DOHH2 (cell line): ENCODE measurements around the gene GNB1L.

Source experiments
- H3F3A ChIP-seq: fragments of 200-600 bp; sonication (generic), shearing (Covaris generic); 2 replicates; pipeline ENCODE4 v1.6.0; 2016; ENCODE audit warnings: antibody characterized with exemption, mild to moderate bottlenecking; ENCODE audit not compliant: control insufficient read depth, insufficient read depth
- H3K27ac ChIP-seq: fragments of 200-600 bp; sonication (generic); 2 replicates; pipeline ENCODE4 v1.5.1; 2014; ENCODE audit warnings: low read depth, mild to moderate bottlenecking, low read length, moderate library complexity
- H3K27me3 ChIP-seq: fragments of 200-600 bp; sonication (generic); 2 replicates; pipeline ENCODE4 v1.6.1; 2014; ENCODE audit warnings: mild to moderate bottlenecking, low read length, mixed read lengths; ENCODE audit not compliant: control insufficient read depth
- H3K36me3 ChIP-seq: fragments of 200-600 bp; sonication (generic); 2 replicates; pipeline ENCODE4 v1.6.1; 2014; ENCODE audit warnings: mild to moderate bottlenecking, low read length, moderate library complexity, mixed read lengths; ENCODE audit not compliant: control insufficient read depth
- H3K4me1 ChIP-seq: fragments of 200-600 bp; sonication (generic); 2 replicates; pipeline ENCODE4 v1.6.1; 2014; ENCODE audit warnings: mild to moderate bottlenecking, low read length, mixed read lengths; ENCODE audit not compliant: control insufficient read depth
- H3K4me2 ChIP-seq: fragments of 200-600 bp; sonication (generic); 2 replicates; pipeline ENCODE4 v1.6.0; 2014; ENCODE audit warnings: mild to moderate bottlenecking, low read length, moderate library complexity
- H3K4me3 ChIP-seq: fragments of 200-600 bp; sonication (generic); 2 replicates; pipeline ENCODE4 v1.5.1; 2014; ENCODE audit warnings: mild to moderate bottlenecking, low read length, mixed read lengths
- H3K79me2 ChIP-seq: fragments of 200-600 bp; sonication (generic); 2 replicates; pipeline ENCODE4 v1.6.1; 2014; ENCODE audit warnings: mild to moderate bottlenecking, low read length, mixed read lengths; ENCODE audit not compliant: control insufficient read depth
- H3K9me2 ChIP-seq: fragments of 200-600 bp; sonication (generic); replicated peaks from 2 replicates; pipeline ENCODE4 v1.6.1; 2014; ENCODE audit warnings: mild to moderate bottlenecking, low read length, mixed read lengths; ENCODE audit not compliant: control insufficient read depth
- H3K9me3 ChIP-seq: fragments of 200-600 bp; sonication (generic); 2 replicates; pipeline ENCODE4 v1.6.1; 2014; ENCODE audit warnings: antibody characterized with exemption, low read length, mixed read lengths; ENCODE audit not compliant: control insufficient read depth, insufficient read depth
- H4K20me1 ChIP-seq: fragments of 200-600 bp; sonication (generic); 2 replicates; pipeline ENCODE4 v1.6.0; 2014; ENCODE audit warnings: low read depth, mild to moderate bottlenecking, antibody characterized with exemption, low read length, moderate library complexity; ENCODE audit not compliant: control insufficient read depth, insufficient read depth
- CTCF ChIP-seq: fragments of 200-600 bp; sonication (generic); IDR thresholded peaks from one replicate; pipeline ENCODE4 v1.5.1; 2014; ENCODE audit warnings: antibody characterized with exemption, mild to moderate bottlenecking, low read depth, low read length; ENCODE audit not compliant: poor library complexity, severe bottlenecking
- EZH2phosphoT487 ChIP-seq: fragments of 200-600 bp; sonication (generic); IDR thresholded peaks from 2 replicates; pipeline ENCODE4 v1.6.1; 2017; ENCODE audit warnings: borderline replicate concordance, mild to moderate bottlenecking, antibody characterized with exemption, low read length, moderate library complexity, mixed read lengths

GNB1L gene

GRCh38 chr22:19799322-19800190 is 55.1 kb downstream of the GNB1L start:
- Histone ChIP-seq H3K27me3 (no peaks in the 10 kb centered on the region), H3K4me2 (no peak overlapping the region), H3K79me2 (no peaks in the 10 kb centered on the region), H3K9me2 (no peaks in the 10 kb centered on the region), H4K20me1 (no peaks in the 10 kb centered on the region), H3F3A (no peaks in the 10 kb centered on the region), H3K4me3 (no peak overlapping the region), H3K27ac (no peak overlapping the region), H3K4me1 (no peaks in the 10 kb centered on the region), H3K9me3 (no peaks in the 10 kb centered on the region), H3K36me3 (no peaks in the 10 kb centered on the region)
- TF ChIP-seq EZH2phosphoT487 (no peak), CTCF (no peak)

GRCh38 chr22:19798891-19799293 is 55.8 kb downstream of the GNB1L start:
- no peak overlapping the region for H3K27ac ChIP-seq

GRCh38 chr22:19798003-19798665 is 56.5 kb downstream of the GNB1L start:
- no peaks in the 10 kb centered on the region for H3K36me3 ChIP-seq
- TF ChIP-seq CTCF: no peak
- no peak for TF ChIP-seq EZH2phosphoT487
- H3K27me3 ChIP-seq: no peaks in the 10 kb centered on the region
- H3K4me3 ChIP-seq: no peak overlapping the region
- H3K9me2 ChIP-seq: no peaks in the 10 kb centered on the region
- H3K79me2 ChIP-seq: no peaks in the 10 kb centered on the region
- H4K20me1 ChIP-seq: no peaks in the 10 kb centered on the region
- no peaks in the 10 kb centered on the region for H3K4me1 ChIP-seq
- H3K4me2 ChIP-seq: no peak overlapping the region
- no peak overlapping the region for H3K27ac ChIP-seq
- no peaks in the 10 kb centered on the region for H3F3A ChIP-seq
- H3K9me3 ChIP-seq: no peaks in the 10 kb centered on the region

More at GRCh38 chr22:19798891-19799293, 55.8 kb downstream of the GNB1L start:
- H3K79me2 ChIP-seq: no peaks in the 10 kb centered on the region
- no peaks in the 10 kb centered on the region for H4K20me1 ChIP-seq
- H3K27me3 ChIP-seq: no peaks in the 10 kb centered on the region
- no peaks in the 10 kb centered on the region for H3K9me3 ChIP-seq
- H3K4me3 ChIP-seq: no peak overlapping the region
- H3K9me2 ChIP-seq: no peaks in the 10 kb centered on the region
- H3K4me1 ChIP-seq: no peaks in the 10 kb centered on the region
- no peak overlapping the region for H3K4me2 ChIP-seq
- TF ChIP-seq CTCF (no peak), EZH2phosphoT487 (no peak)
- H3F3A ChIP-seq: no peaks in the 10 kb centered on the region
- H3K36me3 ChIP-seq: no peaks in the 10 kb centered on the region
